Body of pancreas (tissue), 4 donors: ENCODE results near the gene BICD2.

Experiments
- CTCF ChIP-seq, 7 experiments: fragments of 450-650 bp in 4 of 7; fragments of 200-600 bp in 3 of 7; sonication (generic) in 3 of 7; IDR thresholded peaks; one replicate each; pipeline ENCODE4 v1.5.1; 2016 to 2019; ENCODE audit warnings: antibody characterized with exemption in 7 of 7
- POLR2A ChIP-seq, 3 donors: fragments of 450-650 bp; IDR thresholded peaks; one replicate each; pipeline ENCODE4 v1.6.1; 2016; ENCODE audit warnings: antibody characterized with exemption in 3 of 3, mild to moderate bottlenecking in 2 of 3

- TF ChIP-seq CTCF (IDR thresholded peaks at IDR 0.05): no peak
- TF ChIP-seq POLR2A (IDR thresholded peaks at IDR 0.05): no peak
Observed at GRCh38 chr9:92709954-92710353, 54.7 kb downstream of the BICD2 start.
